ENCODE measurements around the gene JMY. TPM values are rescaled to one million over a fixed set of nuclear protein-coding genes. Genes with fewer than 3 reads are reported as not detected.
A peak's percentile ranks its signal among the peaks of the same experiment; 100 is the strongest.

The JMY gene
- total RNA-seq, 1 donor from 2014 or later = 19.5 TPM

GRCh38 chr5:79297661-79298060 lies 61.7 kb downstream of the JMY start:
- Mint-ChIP-seq H3K4me1 (ENCODE audit: unreplicated experiment) (peaks cover 5% of the 10 kb centered on the region), H3K9me3 (ENCODE audit: unreplicated experiment) (no peaks in the 10 kb centered on the region), H3K27ac (ENCODE audit: unreplicated experiment) (no peak overlapping the region), H3K4me3 (ENCODE audit: unreplicated experiment) (no peak overlapping the region), H3K27me3 (ENCODE audit: unreplicated experiment) (no peaks in the 10 kb centered on the region), H3K36me3 (ENCODE audit: unreplicated experiment) (peaks cover 27% of the 10 kb centered on the region)
- no peak for DNase-seq (ENCODE audit: extremely low spot score, unreplicated experiment)
- TF ChIP-seq, protein P1, sequence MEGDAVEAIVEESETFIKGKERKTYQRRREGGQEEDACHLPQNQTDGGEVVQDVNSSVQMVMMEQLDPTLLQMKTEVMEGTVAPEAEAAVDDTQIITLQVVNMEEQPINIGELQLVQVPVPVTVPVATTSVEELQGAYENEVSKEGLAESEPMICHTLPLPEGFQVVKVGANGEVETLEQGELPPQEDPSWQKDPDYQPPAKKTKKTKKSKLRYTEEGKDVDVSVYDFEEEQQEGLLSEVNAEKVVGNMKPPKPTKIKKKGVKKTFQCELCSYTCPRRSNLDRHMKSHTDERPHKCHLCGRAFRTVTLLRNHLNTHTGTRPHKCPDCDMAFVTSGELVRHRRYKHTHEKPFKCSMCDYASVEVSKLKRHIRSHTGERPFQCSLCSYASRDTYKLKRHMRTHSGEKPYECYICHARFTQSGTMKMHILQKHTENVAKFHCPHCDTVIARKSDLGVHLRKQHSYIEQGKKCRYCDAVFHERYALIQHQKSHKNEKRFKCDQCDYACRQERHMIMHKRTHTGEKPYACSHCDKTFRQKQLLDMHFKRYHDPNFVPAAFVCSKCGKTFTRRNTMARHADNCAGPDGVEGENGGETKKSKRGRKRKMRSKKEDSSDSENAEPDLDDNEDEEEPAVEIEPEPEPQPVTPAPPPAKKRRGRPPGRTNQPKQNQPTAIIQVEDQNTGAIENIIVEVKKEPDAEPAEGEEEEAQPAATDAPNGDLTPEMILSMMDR (IDR thresholded peaks at IDR 0.05) = no peak

GRCh38 chr5:79301046-79301712 lies 65.2 kb downstream of the JMY start:
- Mint-ChIP-seq H3K27me3 (ENCODE audit: unreplicated experiment) (no peaks in the 10 kb centered on the region), H3K4me3 (ENCODE audit: unreplicated experiment) (no peak overlapping the region), H3K27ac (ENCODE audit: unreplicated experiment) (no peak overlapping the region), H3K4me1 (ENCODE audit: unreplicated experiment) (peaks cover 5% of the 10 kb centered on the region), H3K9me3 (ENCODE audit: unreplicated experiment) (no peaks in the 10 kb centered on the region), H3K36me3 (ENCODE audit: unreplicated experiment) (peaks cover 25% of the 10 kb centered on the region)
- TF ChIP-seq, protein P1 (IDR thresholded peaks at IDR 0.05) = no peak
- DNase-seq (ENCODE audit: extremely low spot score, unreplicated experiment) = no peak

DNA sequence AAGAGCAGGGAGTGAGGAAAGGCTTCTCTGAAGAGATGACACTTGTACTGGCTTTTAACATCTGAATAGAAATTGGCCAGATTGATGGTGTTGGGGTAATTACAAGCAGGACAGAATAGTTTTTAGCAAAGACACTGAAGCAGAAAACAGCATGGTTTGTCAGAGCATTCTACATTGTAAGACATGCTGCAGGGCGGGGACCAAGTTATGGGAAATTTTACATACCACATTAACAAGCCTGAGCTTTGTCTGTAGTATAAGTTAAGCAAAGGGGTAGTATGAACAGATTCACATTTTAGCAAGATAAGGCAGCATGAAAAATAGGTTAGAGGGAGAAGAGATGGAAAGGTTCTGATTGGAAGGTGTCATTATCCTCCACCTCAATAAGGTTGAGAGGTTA lies 66.5 kb downstream of the JMY start:
- no peak overlapping the region for H3K27ac Mint-ChIP-seq (ENCODE audit: unreplicated experiment)
- no peak for DNase-seq (ENCODE audit: extremely low spot score, unreplicated experiment)
- no peak overlapping the region for H3K4me3 Mint-ChIP-seq (ENCODE audit: unreplicated experiment)
- H3K27me3 Mint-ChIP-seq (ENCODE audit: unreplicated experiment) = no peaks in the 10 kb centered on the region
- peaks cover 32% of the 10 kb centered on the region for H3K36me3 Mint-ChIP-seq (ENCODE audit: unreplicated experiment)
- H3K9me3 Mint-ChIP-seq (ENCODE audit: unreplicated experiment) = no peaks in the 10 kb centered on the region
- H3K4me1 Mint-ChIP-seq (ENCODE audit: unreplicated experiment) = peaks cover 5% of the 10 kb centered on the region
- TF ChIP-seq, protein P1 (IDR thresholded peaks at IDR 0.05) = no peak

GRCh38 chr5:79305706-79306105 lies 69.8 kb downstream of the JMY start:
- Mint-ChIP-seq H3K27ac (ENCODE audit: unreplicated experiment) (no peak overlapping the region), H3K9me3 (ENCODE audit: unreplicated experiment) (no peaks in the 10 kb centered on the region), H3K27me3 (ENCODE audit: unreplicated experiment) (no peaks in the 10 kb centered on the region), H3K4me1 (ENCODE audit: unreplicated experiment) (peaks cover 5% of the 10 kb centered on the region), H3K36me3 (ENCODE audit: unreplicated experiment) (peaks cover 31% of the 10 kb centered on the region), H3K4me3 (ENCODE audit: unreplicated experiment) (no peak overlapping the region)
- TF ChIP-seq, protein P1 (IDR thresholded peaks at IDR 0.05) = no peak
- DNase-seq (ENCODE audit: extremely low spot score, unreplicated experiment) = no peak

- Mint-ChIP-seq H3K36me3 (ENCODE audit: unreplicated experiment) (peaks cover 30% of the 10 kb centered on the region), H3K27me3 (ENCODE audit: unreplicated experiment) (no peaks in the 10 kb centered on the region), H3K9me3 (ENCODE audit: unreplicated experiment) (no peaks in the 10 kb centered on the region), H3K4me3 (ENCODE audit: unreplicated experiment) (no peak overlapping the region), H3K4me1 (ENCODE audit: unreplicated experiment) (peaks cover 2% of the 10 kb centered on the region), H3K27ac (ENCODE audit: unreplicated experiment) (peak overlapping the region; percentile 54)
- TF ChIP-seq, protein P1 (IDR thresholded peaks at IDR 0.05) = no peak
- DNase-seq (ENCODE audit: extremely low spot score, unreplicated experiment) = no peak
Measured at GRCh38 chr5:79318935-79319614, 83.1 kb downstream of the JMY start.
